Coronary artery (tissue), 2 donors: ENCODE data around the gene TTC7B.

ENCODE experiments used
- DNase-seq: peaks from one replicate; pipeline ENCODE4 v3.0.0-alpha.2; 2017; ENCODE audit warnings: low spot score
- H3K27ac ChIP-seq, 2 donors: fragments of 200-600 bp; sonication (generic); one replicate each; pipeline ENCODE4 v1.5.1; 2016 to 2019
- H3K4me3 ChIP-seq: fragments of 200-600 bp; sonication (generic); 2 replicates; pipeline ENCODE4 v1.5.1; 2016; ENCODE audit warnings: mild to moderate bottlenecking, moderate library complexity
- CTCF ChIP-seq: fragments of 200-600 bp; sonication (generic); IDR thresholded peaks from one replicate; pipeline ENCODE4 v1.5.1; 2019; ENCODE audit warnings: antibody characterized with exemption

Gene TTC7B

GRCh38 chr14:90697132-90697531 is 119.1 kb downstream of the TTC7B start:
- H3K27ac ChIP-seq: peak overlapping the region; percentile 70
- no peak for TF ChIP-seq CTCF
- peak overlapping the region; percentile 17 for H3K4me3 ChIP-seq
- no peak for DNase-seq

- Histone ChIP-seq H3K27ac (peak overlapping the region; percentile 70), H3K4me3 (no peak overlapping the region)
- DNase-seq: no peak
- no peak for TF ChIP-seq CTCF
Observed at GRCh38 chr14:90696720-90697119, 119.5 kb downstream of the TTC7B start.

- no peak overlapping the region for H3K4me3 ChIP-seq
- peak overlapping the region; percentile 70 for H3K27ac ChIP-seq
Observed at GRCh38 chr14:90695997-90696660, 120.1 kb downstream of the TTC7B start.

GRCh38 chr14:90693413-90693812 is 122.8 kb downstream of the TTC7B start:
- no peak for DNase-seq
- Histone ChIP-seq H3K4me3 (no peak overlapping the region), H3K27ac (no peak overlapping the region)
- TF ChIP-seq CTCF: no peak

More at GRCh38 chr14:90695997-90696660, 120.1 kb downstream of the TTC7B start:
- DNase-seq: no peak
- no peak for TF ChIP-seq CTCF

GRCh38 chr14:90692826-90693225 is 123.4 kb downstream of the TTC7B start:
- Histone ChIP-seq H3K4me3 (no peak overlapping the region), H3K27ac (no peak overlapping the region)
- no peak for TF ChIP-seq CTCF
- DNase-seq: no peak

- no peak for TF ChIP-seq CTCF
- Histone ChIP-seq H3K4me3 (no peak overlapping the region), H3K27ac (no peak overlapping the region)
- DNase-seq: no peak
Observed at GRCh38 chr14:90692061-90692460, 124.2 kb downstream of the TTC7B start.

- H3K4me3 ChIP-seq: no peak overlapping the region
- no peak for TF ChIP-seq CTCF
- no peak for DNase-seq
- no peak overlapping the region for H3K27ac ChIP-seq
Observed at GRCh38 chr14:90691627-90692026, 124.6 kb downstream of the TTC7B start.
